Activated CD8-positive, alpha-beta memory T cell treated with anti-CD3 and anti-CD28 coated beads for 36 hours (primary cell): ENCODE results near the gene ARFRP1. TPM values are rescaled to one million over a fixed set of nuclear protein-coding genes. Genes with fewer than 3 reads are reported as not detected.

Source experiments
- CTCF ChIA-PET: fragments of 350-600 bp; sonication (Branson Sonifier 250); formaldehyde crosslinking; loops from one replicate; lab custom pipeline; 2021; ENCODE audit warnings: antibody characterized with exemption; lab: Charles Lee
- POLR2A ChIA-PET: fragments of 350-600 bp; sonication (Branson Sonifier 250); formaldehyde crosslinking; loops from one replicate; lab custom pipeline; 2021; ENCODE audit warnings: antibody characterized with exemption; lab: Charles Lee
- total RNA-seq, 2 experiments: library from RNA; stranded (reverse); gene quantifications; one replicate each; pipeline ENCODE4 v1.2.3, GENCODE V29; 2021

Gene ARFRP1, protein sequence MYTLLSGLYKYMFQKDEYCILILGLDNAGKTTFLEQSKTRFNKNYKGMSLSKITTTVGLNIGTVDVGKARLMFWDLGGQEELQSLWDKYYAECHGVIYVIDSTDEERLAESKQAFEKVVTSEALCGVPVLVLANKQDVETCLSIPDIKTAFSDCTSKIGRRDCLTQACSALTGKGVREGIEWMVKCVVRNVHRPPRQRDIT
- total RNA-seq: 10 to 100 TPM; 63.7 to 65.2 TPM

GRCh38 chr20:63707558-63708300, at the start of gene ARFRP1, which contains the start of gene ZGPAT:
Gene ARFRP1, minus strand, starts transcription at chr20:63707976. Its CDS starts 885 bp downstream, at chr20:63707091.
Gene ZGPAT, plus strand, starts transcription at chr20:63708039. Its CDS starts 542 bp downstream, at chr20:63708581.
- CTCF ChIA-PET: interaction anchor here (0.6 to 3.0 kb wide), 19 partner anchors 9 to 339 kb away, joined by 3 to 15 read pairs (median 4); partner anchors contain the start of genes LIME1, PRPF6, PTK6 and SLC2A4RG
- POLR2A ChIA-PET: interaction anchor here (0.7 to 2.9 kb wide), 11 partner anchors 9 to 170 kb away, joined by 3 to 17 read pairs (median 4); partner anchors contain the start of genes GMEB2, LIME1 and TPD52L2

GRCh38 chr20:63756648-63756991, 48.8 kb upstream of the ARFRP1 start:
- CTCF ChIA-PET: no interaction called here
- POLR2A ChIA-PET: no interaction called here

DNA sequence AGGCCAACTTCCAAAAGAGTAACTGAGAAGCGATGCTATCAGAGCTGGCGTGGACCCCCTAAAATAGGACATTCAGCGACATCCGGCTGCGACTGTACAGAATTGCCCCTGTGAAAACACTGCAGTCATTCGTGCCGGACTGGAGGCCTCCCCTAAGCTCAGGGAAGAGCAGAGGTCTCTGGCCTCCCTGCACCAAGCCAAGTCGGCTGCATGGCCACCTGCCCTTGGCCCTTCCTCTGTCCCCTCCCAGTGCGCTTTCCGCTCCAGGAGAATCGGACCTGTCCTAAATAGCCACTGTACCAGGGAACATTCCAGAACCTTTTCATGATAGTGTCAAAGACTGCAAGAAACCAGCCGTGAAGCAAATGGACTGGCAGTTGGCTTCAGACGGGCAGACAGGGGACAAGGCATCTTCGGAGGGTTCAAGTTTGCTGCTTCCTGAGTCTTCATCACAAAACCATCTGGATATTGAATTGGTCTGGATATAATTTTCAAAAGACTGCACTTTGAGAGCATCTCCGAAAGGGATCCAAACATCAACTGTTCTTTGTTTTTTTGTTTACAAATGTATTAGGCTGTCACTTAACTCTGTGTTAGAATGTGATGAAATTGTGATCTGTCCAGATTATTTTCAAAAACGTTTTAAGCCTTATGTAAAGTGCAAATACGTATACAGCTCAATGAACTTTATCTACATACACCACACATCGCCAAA, 48.3 kb upstream of the ARFRP1 start:
- CTCF ChIA-PET: interaction anchor here (0.6 kb wide), 1 partner anchor 159 kb away, joined by 3 read pairs; no protein-coding TSS in a partner anchor

DNA sequence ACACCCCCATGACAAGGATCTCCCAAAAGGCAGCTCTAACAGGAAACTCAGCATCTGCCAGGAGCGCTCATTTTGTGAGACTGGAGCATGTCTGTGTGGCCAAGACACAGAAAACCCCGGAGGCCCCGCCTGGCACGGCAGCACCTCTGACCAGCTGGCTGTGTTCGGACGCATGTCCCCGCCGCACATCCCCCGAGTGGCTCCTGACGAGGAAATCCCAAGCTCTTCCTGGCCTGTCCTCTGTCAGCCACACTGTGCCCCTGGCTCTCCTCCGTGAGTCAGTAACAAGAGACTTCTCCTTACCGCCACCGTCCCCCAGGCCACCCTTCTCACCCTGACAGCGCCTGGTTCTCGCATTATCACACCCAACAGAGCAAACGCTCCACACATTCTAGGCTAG, 46.2 kb upstream of the ARFRP1 start:
- POLR2A ChIA-PET: no interaction called here
- CTCF ChIA-PET: no interaction called here

More for the DNA sequence above, 48.3 kb upstream of the ARFRP1 start:
- POLR2A ChIA-PET: no interaction called here

DNA sequence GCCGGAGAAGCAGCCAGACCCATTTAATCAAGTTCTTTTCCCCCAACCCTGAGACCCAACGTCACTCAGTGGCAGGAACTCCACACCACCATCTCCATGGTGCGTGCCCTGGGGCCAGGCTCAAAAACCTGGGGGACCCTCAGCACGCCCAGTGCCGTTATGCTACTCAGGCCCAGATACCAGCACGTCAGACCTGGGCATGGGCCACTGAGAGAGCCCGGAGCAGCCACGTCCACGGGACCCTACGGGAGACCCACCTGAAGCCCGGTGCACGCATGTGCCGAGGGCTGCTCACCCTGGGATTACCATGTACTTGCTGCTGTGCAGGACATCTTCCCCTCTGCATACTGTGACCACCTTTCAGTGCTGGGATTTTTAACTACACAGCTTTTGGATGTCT, 45.6 kb upstream of the ARFRP1 start:
- ChIA-PET CTCF (no interaction called here), POLR2A (no interaction called here)

DNA sequence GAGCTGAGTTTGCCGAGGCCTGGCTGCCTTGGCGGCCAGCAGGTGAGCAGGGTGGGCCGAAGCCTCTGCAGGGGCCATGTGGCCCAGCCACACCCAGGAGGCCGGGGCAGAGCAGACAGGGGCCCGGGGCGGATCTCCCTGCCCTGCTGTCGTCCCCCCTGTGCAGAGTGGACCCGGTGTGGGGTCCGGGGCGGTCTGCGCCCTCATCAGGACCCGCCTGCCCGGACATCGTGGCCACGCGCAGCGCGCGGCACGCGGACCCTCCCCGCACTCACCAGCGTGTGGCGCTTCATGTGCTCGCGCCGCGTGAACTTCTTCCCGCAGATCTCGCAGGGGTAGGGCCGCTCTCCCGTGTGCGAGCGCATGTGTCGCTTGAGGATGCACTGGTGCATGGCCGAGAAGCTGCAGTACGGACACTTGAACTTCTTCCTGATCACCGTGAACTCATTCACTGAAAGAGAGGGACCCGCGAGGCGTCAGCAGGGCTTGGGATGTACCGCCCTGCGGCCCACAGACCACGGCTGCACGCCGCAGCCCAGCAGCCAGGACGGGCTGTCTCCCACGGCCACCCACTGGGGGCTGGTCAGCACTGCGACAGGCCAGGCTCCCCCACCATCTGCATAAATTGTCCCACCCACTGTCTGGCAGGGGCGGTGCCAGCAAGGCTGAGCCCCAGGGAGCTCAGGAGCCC, 44.8 kb upstream of the ARFRP1 start:
- CTCF ChIA-PET: interaction anchor here (1.0 to 1.3 kb wide), 2 partner anchors 23 to 256 kb away, joined by 3 read pairs; no protein-coding TSS in a partner anchor
- POLR2A ChIA-PET: no interaction called here

DNA sequence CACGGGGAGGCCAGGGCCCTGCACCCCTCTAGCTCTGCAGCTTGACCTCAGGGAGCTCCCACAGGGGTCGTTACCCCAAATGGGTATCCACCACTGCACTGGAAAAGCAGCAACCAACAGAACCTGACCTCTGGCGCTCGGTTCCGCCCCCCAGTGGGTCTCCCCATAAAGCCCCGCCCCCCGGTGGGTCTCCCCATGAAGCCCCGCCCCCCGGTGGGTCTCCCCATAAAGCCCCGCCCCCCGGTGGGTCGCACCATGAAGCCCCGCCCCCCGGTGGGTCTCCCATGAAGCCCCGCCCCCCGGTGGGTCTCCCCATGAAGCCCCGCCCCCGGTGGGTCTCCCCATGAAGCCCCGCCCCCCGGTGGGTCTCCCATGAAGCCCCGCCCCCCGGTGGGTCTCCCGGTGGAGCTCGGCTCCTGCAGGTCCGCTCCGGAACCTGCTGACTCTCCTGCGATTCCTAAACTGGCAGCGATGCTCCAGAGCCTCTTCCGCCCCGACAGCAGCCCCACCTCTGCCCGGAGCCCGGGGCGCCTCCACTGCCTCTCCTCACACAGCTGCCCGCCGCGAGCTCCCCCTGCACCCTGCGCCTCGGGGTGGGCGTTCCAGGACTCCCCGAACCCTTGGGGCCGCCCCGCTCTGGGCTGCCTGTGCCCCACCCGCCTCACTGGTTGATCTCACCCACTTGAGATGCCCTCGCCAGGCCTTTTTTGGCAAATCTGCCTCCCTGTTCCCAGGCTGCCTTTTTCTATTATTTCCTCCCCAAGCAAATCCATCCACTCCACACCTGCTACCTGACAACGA, 43.9 kb upstream of the ARFRP1 start:
- CTCF ChIA-PET: interaction anchor here (0.9 to 1.7 kb wide), 7 partner anchors 11 to 255 kb away, joined by 3 to 6 read pairs (median 3); partner anchors contain the start of gene RTEL1
- POLR2A ChIA-PET: interaction anchor here (1.0 to 1.3 kb wide), 2 partner anchors 11 to 44 kb away, joined by 4 to 8 read pairs; partner anchors contain the start of genes ARFRP1 and ZGPAT

DNA sequence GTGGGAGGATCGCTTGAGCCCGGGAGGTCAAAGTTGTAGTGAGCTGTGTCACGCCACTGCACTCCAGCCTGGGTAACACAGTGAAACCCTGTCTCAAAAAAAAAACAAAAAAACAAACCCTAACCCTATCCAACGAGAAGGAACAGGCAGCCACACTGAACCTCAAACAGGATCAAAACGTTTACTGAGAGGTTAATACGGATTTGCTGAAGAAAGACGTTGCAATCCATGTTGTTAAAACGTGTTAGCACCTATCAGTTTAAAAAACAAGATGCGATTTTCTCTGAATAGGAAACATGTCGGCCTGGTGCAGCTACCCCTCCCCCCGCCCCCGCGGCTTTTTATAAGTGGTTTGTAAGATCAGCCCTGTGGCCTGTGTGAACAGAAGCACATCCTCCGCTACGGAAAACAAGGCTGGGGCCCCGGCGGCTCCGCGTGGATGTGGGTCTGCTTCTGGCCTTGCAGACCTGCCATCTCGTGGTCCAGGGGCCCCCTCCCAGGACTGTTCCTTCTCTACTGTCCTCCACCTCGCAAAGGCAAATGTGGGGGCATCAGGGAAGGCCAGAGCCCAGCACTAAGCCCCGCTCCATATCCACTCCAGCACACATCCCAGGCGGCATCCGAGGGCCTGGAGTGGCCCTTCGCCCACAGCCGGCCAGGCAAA, 43.2 kb upstream of the ARFRP1 start:
- POLR2A ChIA-PET: interaction anchor here (0.6 to 1.3 kb wide), 5 partner anchors 10 to 231 kb away, joined by 3 to 8 read pairs (median 4); partner anchors contain the start of genes ARFRP1 and ZGPAT

DNA sequence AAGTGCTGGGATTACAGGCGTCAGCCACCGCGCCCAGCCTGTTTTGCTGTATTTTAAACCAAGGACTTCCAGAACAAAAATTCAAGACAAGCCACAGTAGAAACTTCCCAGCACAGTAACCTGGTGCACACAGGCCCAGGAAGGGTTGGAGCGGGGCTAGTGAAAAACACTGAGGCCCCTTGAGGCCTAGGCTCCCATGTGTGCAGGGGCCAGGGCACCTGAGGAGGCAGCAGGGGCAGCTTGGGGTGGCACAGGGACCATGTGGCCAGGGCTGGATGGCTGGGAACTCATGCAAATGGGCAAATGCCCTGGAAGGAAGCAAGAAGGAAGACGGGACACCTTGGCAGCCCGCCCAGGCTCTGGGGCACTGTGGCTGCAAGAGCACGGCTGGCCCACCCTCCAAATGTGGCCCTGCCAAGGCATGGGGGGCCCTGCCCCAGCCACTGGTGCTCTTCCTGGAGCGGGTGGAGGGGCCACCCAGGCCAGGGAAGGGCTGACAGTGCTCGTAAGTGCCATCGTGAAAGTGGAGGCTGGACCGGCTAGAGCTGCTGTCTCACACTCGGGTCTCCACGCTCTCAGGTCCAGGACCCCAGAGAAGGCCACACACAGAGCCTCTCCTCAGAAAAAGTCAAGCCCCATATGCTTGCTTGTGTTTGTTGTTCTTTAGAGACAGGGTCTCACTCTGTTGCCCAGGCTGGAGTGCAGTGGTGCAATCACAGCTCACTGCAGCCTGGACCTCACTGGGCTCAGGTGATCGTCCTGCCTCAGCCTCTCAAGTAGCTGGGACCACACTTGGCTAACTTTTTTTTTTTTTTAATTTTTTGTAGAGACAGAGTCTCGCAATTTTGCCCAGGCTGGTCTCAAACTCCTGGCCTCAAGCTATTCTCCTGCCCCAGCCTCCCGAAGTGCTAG, 42.1 kb upstream of the ARFRP1 start:
- CTCF ChIA-PET: interaction anchor here (1.1 to 2.0 kb wide), 5 partner anchors 9 to 212 kb away, joined by 3 to 6 read pairs (median 4); partner anchors contain the start of genes LIME1 and PTK6
- POLR2A ChIA-PET: interaction anchor here (0.6 to 1.3 kb wide), 3 partner anchors 9 to 232 kb away, joined by 3 to 8 read pairs (median 3); no protein-coding TSS in a partner anchor

More for the DNA sequence above, 43.2 kb upstream of the ARFRP1 start:
- CTCF ChIA-PET: interaction anchor here (0.9 to 1.7 kb wide), 7 partner anchors 10 to 213 kb away, joined by 3 to 6 read pairs (median 4); partner anchors contain the start of genes PTK6 and RTEL1

DNA sequence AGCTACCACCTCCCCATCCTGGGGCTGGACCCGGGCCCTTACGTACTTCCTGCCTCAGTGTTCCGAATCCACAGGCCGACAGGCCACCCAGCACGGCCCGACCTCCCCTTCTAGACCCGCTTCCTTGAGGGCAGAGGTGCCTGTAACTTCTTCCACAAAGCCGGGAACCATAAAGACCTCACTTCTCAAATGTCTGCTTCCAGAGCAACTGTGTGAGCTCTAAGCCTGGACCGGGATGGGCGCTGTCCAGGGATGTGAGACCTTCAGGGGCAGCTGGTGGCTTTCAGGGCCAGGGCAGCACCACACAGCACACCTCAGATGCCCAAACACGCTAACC, 41.1 kb upstream of the ARFRP1 start:
- ChIA-PET CTCF (interaction anchor here (2.0 kb wide), 1 partner anchor 13 kb away, joined by 4 read pairs; the partner anchor contains the start of gene LIME1), POLR2A (no interaction called here)

DNA sequence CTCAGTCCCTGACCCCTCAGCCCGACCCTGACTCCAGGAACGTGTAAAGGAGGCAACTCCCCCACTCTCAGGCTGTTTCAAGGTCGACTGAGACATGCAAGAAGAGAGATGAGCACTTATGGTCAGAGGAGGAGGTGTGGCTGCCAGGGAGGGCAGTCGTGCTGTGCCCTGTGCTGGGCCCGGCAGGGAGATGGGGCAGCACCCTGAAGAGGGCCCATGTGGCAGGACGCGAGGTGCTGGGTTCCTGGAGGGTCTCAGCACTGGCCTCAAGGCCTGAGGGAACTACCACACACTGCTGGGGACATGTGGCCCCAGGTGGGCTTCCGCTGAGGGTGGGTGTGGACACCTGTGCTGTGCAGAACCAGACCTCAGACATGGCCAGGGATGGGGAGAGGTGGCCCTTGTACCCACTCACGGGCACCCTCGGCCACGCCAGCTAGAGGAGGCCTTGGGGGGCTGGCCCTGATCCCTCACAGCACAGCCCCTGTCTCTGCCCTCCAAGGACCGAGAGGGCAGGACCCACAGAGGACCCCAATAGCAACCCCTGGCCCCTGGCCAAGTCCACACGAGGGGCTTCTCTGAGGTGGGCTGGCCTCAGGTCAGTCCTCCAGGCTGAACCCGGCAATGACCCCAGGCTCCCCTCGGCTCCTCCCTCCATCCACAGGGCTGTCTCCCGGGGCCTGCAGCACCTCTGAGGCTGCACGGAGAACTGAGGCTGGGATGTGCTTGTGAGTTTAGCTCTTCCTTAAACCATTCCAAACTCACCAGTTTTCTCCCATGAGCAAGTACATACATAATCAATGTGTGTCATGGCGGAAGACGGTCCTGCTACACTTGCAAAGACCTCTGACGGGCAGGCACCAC, 40.5 kb upstream of the ARFRP1 start:
- CTCF ChIA-PET: interaction anchor here (2.0 kb wide), 1 partner anchor 12 kb away, joined by 4 read pairs; the partner anchor contains the start of gene LIME1
- POLR2A ChIA-PET: no interaction called here

- ChIA-PET POLR2A (no interaction called here), CTCF (interaction anchor here (2.0 kb wide), 1 partner anchor 11 kb away, joined by 4 read pairs; the partner anchor contains the start of gene LIME1)
Observed at GRCh38 chr20:63747622-63748069, 39.9 kb upstream of the ARFRP1 start.

DNA sequence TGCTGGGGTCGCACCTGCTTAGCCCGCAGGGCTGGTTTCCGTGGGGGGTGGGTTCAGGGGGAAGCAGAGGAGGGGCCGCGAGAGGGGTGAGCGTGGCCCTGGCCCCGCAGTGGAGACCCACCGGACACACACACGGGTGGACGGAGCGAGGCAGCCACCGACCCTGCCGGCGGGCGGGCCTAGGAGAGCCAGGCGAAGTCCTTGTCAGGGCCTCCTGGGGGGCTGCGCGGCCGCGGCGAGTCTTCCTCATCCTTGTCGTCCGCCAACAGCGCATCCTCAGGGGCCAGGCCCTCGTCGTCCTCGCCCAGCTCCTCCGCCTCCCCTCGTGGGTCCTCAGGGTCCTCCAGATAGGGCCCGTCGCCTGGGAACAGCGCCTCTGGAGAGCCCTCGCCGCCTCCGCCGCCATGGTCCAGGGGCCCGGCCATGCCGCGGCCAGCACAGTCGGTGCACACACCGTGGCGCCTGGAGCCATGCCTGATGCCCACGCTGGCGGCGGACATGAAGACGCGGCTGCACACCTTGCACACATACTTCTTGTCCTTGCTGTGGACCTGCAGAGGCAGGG, 39.1 kb upstream of the ARFRP1 start:
- CTCF ChIA-PET: no interaction called here
- POLR2A ChIA-PET: no interaction called here

- POLR2A ChIA-PET: no interaction called here
Observed at GRCh38 chr20:63745961-63746731, 38.4 kb upstream of the ARFRP1 start.

More at GRCh38 chr20:63745961-63746731, 38.4 kb upstream of the ARFRP1 start:
- CTCF ChIA-PET: interaction anchor here (1.5 kb wide), 1 partner anchor 10 kb away, joined by 4 read pairs; the partner anchor contains the start of gene LIME1
